HepG2 (cell line): ENCODE measurements around the gene SPON2. TPM values are rescaled to one million over a fixed set of nuclear protein-coding genes. Genes with fewer than 3 reads are reported as not detected.

Experiments
- ATAC-seq: fragments of 200-7000 bp; cut with Tn5 transposase; 3 replicates; pipeline ENCODE4 v1.9.1; 2020; ENCODE audit warnings: mild to moderate bottlenecking, moderate library complexity
- BruUV-seq: library from RNA; stranded (reverse); fragments of 400-500 nt; replicated peaks from 2 replicates; lab custom pipeline; 2021; lab: Mats Ljungman, UMichigan
- CTCF ChIA-PET: fragments of 300-600 bp; formaldehyde crosslinking; extraction: SDS; loops from one replicate; lab custom pipeline; 2021; ENCODE audit warnings: low total read pairs, inconsistent platforms, low intra/inter-chr PET ratio; lab: Yijun Ruan, JAX
- POLR2A ChIA-PET: fragments of 350-600 bp; sonication (Branson Sonifier 250); formaldehyde crosslinking; loops from one replicate; lab custom pipeline; 2020; ENCODE audit warnings: antibody characterized with exemption, inconsistent platforms; lab: Yijun Ruan, JAX
- DNase-seq: peaks from one replicate; pipeline ENCODE4 v3.0.0-alpha.2; 2015; ENCODE audit warnings: low spot score
- FAIRE-seq: peaks from 3 replicates; lab custom pipeline; 2011; peaks lifted over from hg19 to GRCh38; lab: Jason Lieb, UNC
- H2AFZ ChIP-seq: one replicate; pipeline ENCODE4 v1.6.1; 2011; ENCODE audit warnings: low read length, inconsistent platforms
- H3K27ac ChIP-seq: fragments of 300-600 bp; 3 replicates; pipeline ENCODE4 v1.8.0; 2011; ENCODE audit warnings: mixed run types, mild to moderate bottlenecking, mixed read lengths, low read length, inconsistent platforms; ENCODE audit not compliant: insufficient read depth; ENCODE audit errors: extremely low read length
- H3K27me3 ChIP-seq, 2 experiments: fragments of 200-600 bp in 1 of 2; 2 replicates in 1 of 2; 3 replicates in 1 of 2; pipeline versions ENCODE4 v1.6.0 to v1.8.0; 2011; ENCODE audit warnings: low read length in 2 of 2, mild to moderate bottlenecking in 2 of 2, moderate library complexity in 2 of 2, inconsistent platforms in 1 of 2; ENCODE audit not compliant: insufficient read depth in 2 of 2, control insufficient read depth in 1 of 2
- H3K36me3 ChIP-seq, 2 experiments: fragments of 200-600 bp in 1 of 2; replicated peaks in 1 of 2; 2 replicates in 1 of 2; 3 replicates in 1 of 2; pipeline versions ENCODE4 v1.5.1 to v1.8.0; 2011; ENCODE audit warnings: low read length in 2 of 2, inconsistent platforms in 1 of 2; ENCODE audit not compliant: insufficient read depth in 2 of 2, control insufficient read depth in 1 of 2
- H3K4me1 ChIP-seq: 2 replicates; pipeline ENCODE4 v1.5.1; 2012; ENCODE audit warnings: low read length, inconsistent platforms; ENCODE audit not compliant: insufficient read depth
- H3K4me2 ChIP-seq: 2 replicates; pipeline ENCODE4 v1.6.0; 2011; ENCODE audit warnings: low read depth, low read length, inconsistent platforms
- H3K4me3 ChIP-seq, 3 experiments: fragments of 200-600 bp in 1 of 3; sonication (generic), shearing (Covaris generic) in 1 of 3; replicated peaks in 1 of 3; 2 replicates each; pipeline ENCODE4 v1.5.1; 2011 to 2016; ENCODE audit warnings: low read length in 3 of 3, inconsistent platforms in 2 of 3, low read depth in 2 of 3, mild to moderate bottlenecking in 2 of 3, control low read depth in 1 of 3, mixed read lengths in 1 of 3; ENCODE audit not compliant: insufficient read depth in 1 of 3
- H3K79me2 ChIP-seq: one replicate; pipeline ENCODE4 v1.6.1; 2011; ENCODE audit warnings: low read length, inconsistent platforms; ENCODE audit not compliant: insufficient read depth
- H3K9ac ChIP-seq: 2 replicates; pipeline ENCODE4 v1.6.0; 2011; ENCODE audit warnings: mild to moderate bottlenecking, low read depth, low read length, inconsistent platforms; ENCODE audit not compliant: insufficient read depth
- H3K9me3 ChIP-seq: 2 replicates; pipeline ENCODE4 v1.5.1; 2012; ENCODE audit warnings: mild to moderate bottlenecking, low read length
- H4K20me1 ChIP-seq: 2 replicates; pipeline ENCODE4 v1.6.0; 2011; ENCODE audit warnings: inconsistent platforms, mild to moderate bottlenecking, low read length, moderate library complexity; ENCODE audit not compliant: insufficient read depth
- AGO2 ChIP-seq: fragments of 200-400 bp; formaldehyde crosslinking; optimal IDR thresholded peaks from 2 replicates; pipeline ENCODE3; 2017; ENCODE audit warnings: mild to moderate bottlenecking, low read depth, low read length, moderate library complexity
- AKAP8 ChIP-seq: sonication (generic); formaldehyde crosslinking; IDR thresholded peaks from 2 replicates; pipeline ENCODE4 v1.5.1; 2020; ENCODE audit warnings: mild to moderate bottlenecking, missing genetic modification reagents
- IRX3 ChIP-seq: sonication (generic); formaldehyde crosslinking; IDR thresholded peaks from 2 replicates; pipeline ENCODE4 v1.8.1; 2023; ENCODE audit warnings: mild to moderate bottlenecking, low read depth, missing genetic modification reagents, borderline replicate concordance
- POLR2AphosphoS5 ChIP-seq: IDR thresholded peaks from 2 replicates; pipeline ENCODE4 v1.6.1; 2012; ENCODE audit warnings: low read depth, low read length
- PRDM15 ChIP-seq: sonication (generic); formaldehyde crosslinking; IDR thresholded peaks from 2 replicates; pipeline ENCODE4 v1.4.0; 2020; ENCODE audit warnings: missing genetic modification reagents
- ZBTB10 ChIP-seq: sonication (generic); formaldehyde crosslinking; IDR thresholded peaks from 2 replicates; pipeline ENCODE4 v1.4.0; 2020; ENCODE audit warnings: missing genetic modification reagents, borderline replicate concordance
- ZNF614 ChIP-seq: IDR thresholded peaks from 2 replicates; pipeline ENCODE4 v1.6.1; 2018; ENCODE audit warnings: missing biosample characterization, missing genetic modification reagents, inconsistent platforms, borderline replicate concordance
- WGBS: methylation state at CpG from one replicate; pipeline ENCODE4 v1.1.6; 2017; ENCODE audit warnings: low lambda C conversion rate; 5-methylcytosine and 5-hydroxymethylcytosine counted together
- in situ Hi-C: cut with HindIII; loops from 2 replicates; pipeline ENCODE4 v1.10.0; 2017; ENCODE audit warnings: low pct_unique_long_range_greater_than_20kb; ENCODE audit not compliant: extremely low pct_ligation_motif_present
- intact Hi-C: fragments of 100-400 bp; cut with micrococcal nuclease; formaldehyde crosslinking; loops from one replicate; pipeline ENCODE4 v1.10.0; 2022; ENCODE audit not compliant: unreplicated experiment
- polyA plus RNA-seq, 8 experiments: library from polyadenylated mRNA; depleted of rRNA in 3 of 8; stranded (reverse) in 7 of 8; unstranded in 1 of 8; fragments of >200 nt; fragmentation: Illumina TruSeq in 4 of 8; extraction: Trizol in 4 of 8; gene quantifications; 2 replicates each; pipeline versions ENCODE4 v1.2.1 to v1.2.3, GENCODE V29; 2011 to 2016; ENCODE audit warnings: low read depth in 4 of 8, missing spikeins in 1 of 8, mixed read lengths in 1 of 8; ENCODE audit not compliant: insufficient read depth in 1 of 8
- total RNA-seq, 5 experiments: library from RNA; depleted of rRNA; stranded (reverse); fragments of >200 nt; fragmentation: Illumina TruSeq; extraction: Trizol; gene quantifications; 2 replicates each; pipeline ENCODE4 v1.2.3, GENCODE V29; 2016; ENCODE audit warnings: low read depth in 1 of 5

SPON2 gene
- total and polyA plus RNA-seq, 2 of the 13 experiments (the other 11 are each of a cell fraction or from before 2014, with no cell fraction given): 17.4 to 55.2 TPM

- H3K4me2 ChIP-seq: no peak overlapping the region
- intact Hi-C loops: no loop called here
- no peak overlapping the region for H2AFZ ChIP-seq
- in situ Hi-C loops: no loop called here
- TF ChIP-seq POLR2AphosphoS5 (0 out of 2 replicates have a peak, but pooled peaks have one; percentile 25), ZNF614 (no peak), IRX3 (CRISPR knock-in tag) (no peak), AGO2 (peak; percentile 74)
- H4K20me1 ChIP-seq: no peaks in the 10 kb centered on the region
- ChIA-PET POLR2A (no interaction called here), CTCF (no interaction called here)
- peak; percentile 11 for ATAC-seq
- no peaks in the 10 kb centered on the region for H3K79me2 ChIP-seq
- H3K9ac ChIP-seq: no peak overlapping the region
- FAIRE-seq: no peak
- H3K27me3 ChIP-seq: no peaks in the 10 kb centered on the region
- no peak overlapping the region for H3K27ac ChIP-seq
- WGBS: 93% methylated on average over 8 of the region's 48 CpGs
- H3K4me1 ChIP-seq: no peaks in the 10 kb centered on the region
- H3K4me3 ChIP-seq: no peak overlapping the region
- DNase-seq: no peak
- H3K9me3 ChIP-seq: no peaks in the 10 kb centered on the region
- no TSS peak for BruUV-seq
- H3K36me3 ChIP-seq: peaks cover 10 to 46% of the 10 kb centered on the region in 2 experiments
Observed at GRCh38 chr4:1214101-1215095, 42.0 kb upstream of the SPON2 start.

GRCh38 chr4:1213336-1213995 is 41.1 kb upstream of the SPON2 start:
- no peaks in the 10 kb centered on the region for H3K79me2 ChIP-seq
- ChIA-PET CTCF (no interaction called here), POLR2A (no interaction called here)
- H3K9ac ChIP-seq: no peak overlapping the region
- 100% methylated on average over 10 of the region's 20 CpGs for WGBS
- H3K4me3 ChIP-seq: no peak overlapping the region
- peaks cover 10 to 40% of the 10 kb centered on the region in 2 experiments for H3K36me3 ChIP-seq
- no TSS peak for BruUV-seq
- ATAC-seq (no peak), DNase-seq (no peak), FAIRE-seq (no peak)
- in situ Hi-C loops (no loop called here), intact Hi-C loops (no loop called here)
- no peaks in the 10 kb centered on the region for H3K27me3 ChIP-seq
- H3K4me1 ChIP-seq: no peaks in the 10 kb centered on the region
- H3K27ac ChIP-seq: no peak overlapping the region
- no peaks in the 10 kb centered on the region for H4K20me1 ChIP-seq
- no peak overlapping the region for H2AFZ ChIP-seq
- no peaks in the 10 kb centered on the region for H3K9me3 ChIP-seq
- H3K4me2 ChIP-seq: no peak overlapping the region
- no peak for TF ChIP-seq ZBTB10 (CRISPR knock-in tag)
- TF ChIP-seq PRDM15 (CRISPR knock-in tag): no peak
- TF ChIP-seq AKAP8 (CRISPR knock-in tag): 0 out of 2 replicates have a peak, but pooled peaks have one; percentile 17
- TF ChIP-seq AGO2: peak; percentile 3
